T-cell (primary cell): ENCODE data around the gene PSMD3. TPM values are rescaled to one million over a fixed set of nuclear protein-coding genes. Genes with fewer than 3 reads are reported as not detected.
A peak's percentile ranks its signal among the peaks of the same experiment; 100 is the strongest.

Experiments used
- ATAC-seq, 4 experiments: fragments of 200-7000 bp in 3 of 4; fragments of 150-1000 bp in 1 of 4; cut with Tn5 transposase; replicated peaks in 1 of 4; 1 replicate in 3 of 4; 2 replicates in 1 of 4; pipeline ENCODE4 v1.10.0; 2021; ENCODE audit warnings: moderate library complexity in 3 of 4, mild to moderate bottlenecking in 2 of 4, moderate number of reproducible peaks in 1 of 4
- CTCF ChIA-PET, 2 donors: fragments of 300-600 bp; sonication (Branson Sonifier 250); formaldehyde crosslinking; loops; one replicate each; lab custom pipeline; 2022; ENCODE audit warnings: antibody characterized with exemption in 2 of 2; lab: Charles Lee
- POLR2A ChIA-PET, 2 donors: fragments of 300-600 bp; sonication (Branson Sonifier 250); formaldehyde crosslinking; loops; one replicate each; lab custom pipeline; 2022; ENCODE audit warnings: antibody characterized with exemption in 2 of 2; lab: Charles Lee
- DNase-seq, 35 experiments: peaks; one replicate each; pipeline versions ENCODE4 v3.0.0 to v3.0.0-alpha.2; 2013 to 2023
- H3K27ac ChIP-seq: one replicate; pipeline ENCODE4 v1.5.1; 2013; ENCODE audit warnings: low read length
- H3K27me3 ChIP-seq, 2 experiments: replicated peaks in 1 of 2; 1 replicate in 1 of 2; 2 replicates in 1 of 2; pipeline versions ENCODE4 v1.6.1 to v1.7.0; 2013; ENCODE audit warnings: low read length in 1 of 2, mixed read lengths in 1 of 2; ENCODE audit not compliant: control insufficient read depth in 2 of 2, insufficient read depth in 2 of 2; ENCODE audit errors: extremely low read depth in 1 of 2
- H3K36me3 ChIP-seq, 2 donors: 1 replicate in 1 of 2; 2 replicates in 1 of 2; pipeline versions ENCODE4 v1.6.1 to v1.7.0; 2013; ENCODE audit warnings: low read length in 1 of 2; ENCODE audit not compliant: control insufficient read depth in 2 of 2, insufficient read depth in 1 of 2; ENCODE audit errors: extremely low read depth in 1 of 2
- H3K4me1 ChIP-seq, 2 experiments: 1 replicate in 1 of 2; 2 replicates in 1 of 2; pipeline versions ENCODE4 v1.6.1 to v1.7.0; 2013; ENCODE audit warnings: low read length in 2 of 2, mixed read lengths in 1 of 2; ENCODE audit not compliant: insufficient read depth in 2 of 2, control insufficient read depth in 1 of 2; ENCODE audit errors: extremely low read depth in 1 of 2
- H3K4me3 ChIP-seq, 2 donors: 1 replicate in 1 of 2; 2 replicates in 1 of 2; pipeline versions ENCODE4 v1.5.1 to v1.7.0; 2013; ENCODE audit warnings: mild to moderate bottlenecking in 2 of 2, low read length in 1 of 2, moderate library complexity in 1 of 2; ENCODE audit not compliant: control insufficient read depth in 1 of 2; ENCODE audit errors: extremely low read depth in 1 of 2
- H3K9me3 ChIP-seq: 2 replicates; pipeline ENCODE4 v1.7.0; 2013
- H3K27ac Mint-ChIP-seq, 2 donors: one replicate each; pipeline ENCODE4 v1.8.0; 2020 to 2021; ENCODE audit warnings: mild to moderate bottlenecking in 2 of 2, mixed read lengths in 2 of 2
- H3K27me3 Mint-ChIP-seq, 2 donors: one replicate each; pipeline ENCODE4 v1.8.0; 2021 to 2022; ENCODE audit warnings: mixed read lengths in 2 of 2
- H3K36me3 Mint-ChIP-seq: one replicate; pipeline ENCODE4 v1.8.0; 2021; ENCODE audit warnings: mixed read lengths
- H3K4me1 Mint-ChIP-seq, 3 donors: one replicate each; pipeline ENCODE4 v1.8.0; 2020 to 2022; ENCODE audit warnings: mixed read lengths in 3 of 3, mild to moderate bottlenecking in 1 of 3
- H3K4me3 Mint-ChIP-seq, 3 donors: one replicate each; pipeline ENCODE4 v1.8.0; 2020 to 2022; ENCODE audit warnings: mild to moderate bottlenecking in 3 of 3, mixed read lengths in 3 of 3, moderate library complexity in 3 of 3
- H3K9me3 Mint-ChIP-seq, 3 donors: one replicate each; pipeline ENCODE4 v1.8.0; 2020 to 2022; ENCODE audit warnings: mixed read lengths in 3 of 3
- WGBS: methylation state at CpG from one replicate; pipeline ENCODE4 v1.1.5; 2013; ENCODE audit warnings: missing lambda C conversion rate; ENCODE audit not compliant: insufficient coverage; 5-methylcytosine and 5-hydroxymethylcytosine counted together
- total RNA-seq, 35 experiments: library from RNA in 6 of 35; stranded (reverse) in 6 of 35; fragments of 120-200 nt in 1 of 35; gene quantifications; one replicate each; pipeline versions ENCODE4 v1.2.1 to v1.2.4 and lab custom pipeline; 2013 to 2026

PSMD3 gene
- total RNA-seq, 5 donors from 2014 or later (not counting 1 experiment from before 2014, with no cell fraction given) = 60.8 to 69.0 (median 63.5) TPM

- Mint-ChIP-seq H3K4me1 (peaks cover 20 to 43% (median 35%) of the 10 kb centered on the region in 3 donors), H3K27me3 (peaks cover 2 to 5% of the 10 kb centered on the region in 2 donors), H3K4me3 (no peak overlapping the region), H3K27ac (peak overlapping the region; percentile 32 to 52), H3K9me3 (no peaks in the 10 kb centered on the region), H3K36me3 (no peaks in the 10 kb centered on the region)
- H3K4me1 ChIP-seq = peaks cover 0 to 47% of the 10 kb centered on the region in 2 experiments
- WGBS = 83% methylated on average over 6 of the region's 8 CpGs
- peaks cover 0 to 13% of the 10 kb centered on the region in 2 experiments for H3K27me3 ChIP-seq
- no peak for DNase-seq
- ChIA-PET CTCF (interaction anchor here in 1 of 2 donors (0.7 kb wide), 1 partner anchor 15 kb away, joined by 3 read pairs; no protein-coding TSS in a partner anchor), POLR2A (no interaction called here)
- no peak overlapping the region for H3K27ac ChIP-seq
- no peak overlapping the region for H3K4me3 ChIP-seq
- H3K9me3 ChIP-seq = no peaks in the 10 kb centered on the region
- no peaks in the 10 kb centered on the region for H3K36me3 ChIP-seq
- no peak for ATAC-seq
Observed at GRCh38 chr17:39965017-39965699, 15.4 kb upstream of the PSMD3 start.

DNA sequence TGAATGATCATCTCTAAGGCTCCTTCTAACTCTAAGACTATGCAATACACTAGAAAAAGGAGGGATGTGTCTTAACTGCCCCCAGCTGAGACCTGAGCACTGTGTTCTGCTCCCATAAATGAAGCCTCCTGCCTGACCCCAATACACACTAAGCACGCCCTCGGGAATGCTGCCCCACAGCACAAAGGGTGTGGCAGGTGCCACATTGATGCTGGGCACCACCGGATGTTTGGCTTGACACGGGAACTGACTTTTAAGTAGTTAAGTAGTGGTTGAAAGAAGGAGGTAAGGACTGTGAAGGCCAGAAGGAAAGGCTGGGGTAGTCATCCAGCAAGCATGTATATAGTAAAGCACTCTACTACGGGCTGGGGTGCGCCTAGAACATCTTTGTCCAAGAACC is 13.8 kb upstream of the PSMD3 start:
- Mint-ChIP-seq H3K4me1 (peaks cover 20 to 38% (median 32%) of the 10 kb centered on the region in 3 donors), H3K27me3 (peaks cover 12 to 16% of the 10 kb centered on the region in 2 donors), H3K9me3 (no peaks in the 10 kb centered on the region), H3K36me3 (no peaks in the 10 kb centered on the region), H3K4me3 (no peak overlapping the region), H3K27ac (peak overlapping the region; percentile 1 to 50)
- POLR2A ChIA-PET = no interaction called here
- 94% methylated on average over 2 of the region's 6 CpGs for WGBS
- H3K9me3 ChIP-seq = no peaks in the 10 kb centered on the region
- H3K27me3 ChIP-seq = peaks cover 0 to 20% of the 10 kb centered on the region in 2 experiments
- H3K4me3 ChIP-seq = no peak overlapping the region
- H3K27ac ChIP-seq = no peak overlapping the region
- peaks cover 0 to 47% of the 10 kb centered on the region in 2 experiments for H3K4me1 ChIP-seq
- ATAC-seq = no peak
- no peaks in the 10 kb centered on the region for H3K36me3 ChIP-seq
- CTCF ChIA-PET = interaction anchor here in 1 of 2 donors (0.5 kb wide), 1 partner anchor 223 kb away, joined by 4 read pairs; no protein-coding TSS in a partner anchor
- no peak for DNase-seq

- Mint-ChIP-seq H3K9me3 (no peaks in the 10 kb centered on the region), H3K4me3 (no peak overlapping the region), H3K27ac (no peak overlapping the region), H3K36me3 (no peaks in the 10 kb centered on the region), H3K4me1 (peaks cover 5 to 20% (median 12%) of the 10 kb centered on the region in 3 donors), H3K27me3 (peaks cover 17 to 19% of the 10 kb centered on the region in 2 donors)
- DNase-seq = no peak
- 50% methylated on average over 1 of the region's 2 CpGs for WGBS
- CTCF ChIA-PET = interaction anchor here in 1 of 2 donors (1.1 to 1.5 kb wide), 2 partner anchors 10 to 11 kb away, joined by 3 to 6 read pairs; no protein-coding TSS in a partner anchor
- ATAC-seq = no peak
- peaks cover 0 to 32% of the 10 kb centered on the region in 2 experiments for H3K4me1 ChIP-seq
- H3K27ac ChIP-seq = no peak overlapping the region
- H3K4me3 ChIP-seq = no peak overlapping the region
- no peaks in the 10 kb centered on the region for H3K36me3 ChIP-seq
- POLR2A ChIA-PET = no interaction called here
- no peaks in the 10 kb centered on the region for H3K9me3 ChIP-seq
- H3K27me3 ChIP-seq = peaks cover 0 to 13% of the 10 kb centered on the region in 2 experiments
Observed at GRCh38 chr17:39968761-39969160, 11.8 kb upstream of the PSMD3 start.

GRCh38 chr17:39969375-39969774 is 11.2 kb upstream of the PSMD3 start:
- peaks cover 0 to 16% (median 8%) of the 10 kb centered on the region in 3 donors for H3K4me1 Mint-ChIP-seq
- H3K27me3 Mint-ChIP-seq = peaks cover 22 to 23% of the 10 kb centered on the region in 2 donors
- Histone ChIP-seq H3K27ac (no peak overlapping the region), H3K36me3 (no peaks in the 10 kb centered on the region), H3K4me1 (peaks cover 0 to 28% of the 10 kb centered on the region in 2 experiments), H3K27me3 (peaks cover 0 to 11% of the 10 kb centered on the region in 2 experiments), H3K9me3 (no peaks in the 10 kb centered on the region), H3K4me3 (no peak overlapping the region)
- no peak overlapping the region for H3K4me3 Mint-ChIP-seq
- DNase-seq = no peak
- H3K27ac Mint-ChIP-seq = no peak overlapping the region
- ATAC-seq = no peak
- ChIA-PET POLR2A (no interaction called here), CTCF (interaction anchor here in 1 of 2 donors (1.1 to 1.5 kb wide), 2 partner anchors 10 to 11 kb away, joined by 3 to 6 read pairs; no protein-coding TSS in a partner anchor)
- no peaks in the 10 kb centered on the region for H3K36me3 Mint-ChIP-seq
- H3K9me3 Mint-ChIP-seq = no peaks in the 10 kb centered on the region
- WGBS = 87% methylated on average over 5 of the region's 6 CpGs

DNA sequence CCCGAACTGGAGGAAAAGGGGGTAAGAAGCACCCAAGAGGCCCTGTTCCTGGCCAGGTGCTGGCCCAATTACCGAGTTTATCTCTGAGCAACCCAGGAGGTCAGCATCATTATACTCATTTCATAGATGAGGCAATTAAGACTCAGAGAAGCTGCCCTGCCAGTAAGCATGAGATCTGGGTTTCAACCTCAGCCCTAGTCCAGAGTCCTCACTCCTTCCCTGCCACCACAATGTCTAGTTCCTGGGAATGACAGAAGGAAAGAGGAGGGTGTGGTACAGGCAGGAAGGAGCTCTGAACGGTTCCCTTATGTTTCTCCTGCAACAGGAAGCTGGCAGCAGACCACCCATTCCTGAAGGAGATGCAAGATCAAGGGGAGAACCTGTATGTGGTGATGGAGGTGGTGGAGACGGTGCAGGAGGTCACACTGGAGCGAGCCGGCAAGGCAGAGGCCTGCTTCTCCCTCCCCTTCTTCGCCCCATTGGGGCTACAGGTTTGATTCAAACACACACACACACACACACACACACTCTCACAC is 10.4 kb upstream of the PSMD3 start:
- Mint-ChIP-seq H3K9me3 (no peaks in the 10 kb centered on the region), H3K27me3 (peaks cover 22 to 23% of the 10 kb centered on the region in 2 donors), H3K36me3 (no peaks in the 10 kb centered on the region), H3K4me1 (peaks cover 0 to 13% (median 3%) of the 10 kb centered on the region in 3 donors), H3K4me3 (no peak overlapping the region), H3K27ac (no peak overlapping the region)
- Histone ChIP-seq H3K4me1 (peaks cover 0 to 28% of the 10 kb centered on the region in 2 experiments), H3K36me3 (no peaks in the 10 kb centered on the region), H3K27me3 (peaks cover 0 to 12% of the 10 kb centered on the region in 2 experiments), H3K27ac (no peak overlapping the region), H3K9me3 (no peaks in the 10 kb centered on the region), H3K4me3 (no peak overlapping the region)
- DNase-seq (no peak), ATAC-seq (no peak)
- ChIA-PET POLR2A (no interaction called here), CTCF (interaction anchor here in 1 of 2 donors (1.5 kb wide), 1 partner anchor 12 kb away, joined by 3 read pairs; no protein-coding TSS in a partner anchor)
- 77% methylated on average over 2 of the region's 7 CpGs for WGBS

DNA sequence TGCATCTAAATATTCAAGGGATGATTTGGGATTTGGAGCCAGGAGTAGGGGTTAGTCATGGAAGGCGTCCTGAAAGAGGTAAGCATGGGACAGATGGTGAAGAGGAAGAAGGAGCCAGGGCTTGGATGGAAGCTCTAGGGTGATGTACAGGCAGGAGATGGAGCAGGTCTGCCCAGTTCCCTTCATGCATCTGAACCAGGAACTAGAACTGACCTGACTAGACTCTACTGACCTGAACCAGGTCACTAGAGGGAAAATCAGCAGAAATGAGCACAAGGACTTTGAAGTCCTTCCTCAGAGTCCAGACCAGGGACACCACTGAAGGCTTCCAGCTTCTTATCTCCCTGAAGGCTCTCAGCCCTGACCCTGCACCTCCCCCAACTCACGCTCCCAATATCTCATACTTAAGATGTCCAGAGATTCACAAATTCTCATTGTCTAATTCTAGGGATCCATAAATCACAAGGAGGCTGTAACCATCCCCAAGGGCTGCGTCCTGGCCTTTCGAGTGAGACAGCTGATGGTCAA is 9.5 kb upstream of the PSMD3 start:
- ChIA-PET CTCF (no interaction called here), POLR2A (no interaction called here)
- WGBS = 85% methylated on average over 2 of the region's 4 CpGs
- H3K4me1 Mint-ChIP-seq = peaks cover 0 to 13% (median 0%) of the 10 kb centered on the region in 3 donors
- H3K27me3 Mint-ChIP-seq = peaks cover 22 to 23% of the 10 kb centered on the region in 2 donors
- H3K27ac Mint-ChIP-seq = peak overlapping the region in 1 of 2 donors; percentile 37
- Histone ChIP-seq H3K27ac (no peak overlapping the region), H3K36me3 (no peaks in the 10 kb centered on the region), H3K4me3 (no peak overlapping the region), H3K4me1 (peaks cover 0 to 24% of the 10 kb centered on the region in 2 experiments), H3K27me3 (peaks cover 0 to 12% of the 10 kb centered on the region in 2 experiments), H3K9me3 (no peaks in the 10 kb centered on the region)
- DNase-seq = no peak
- H3K9me3 Mint-ChIP-seq = no peaks in the 10 kb centered on the region
- no peaks in the 10 kb centered on the region for H3K36me3 Mint-ChIP-seq
- ATAC-seq = no peak
- no peak overlapping the region for H3K4me3 Mint-ChIP-seq
